Measurements from ENCODE around the gene SYNDIG1.
A peak's percentile ranks its signal among the peaks of the same experiment; 100 is the strongest.

The SYNDIG1 gene

GRCh38 chr20:24585796-24586522 is 116.5 kb downstream of the SYNDIG1 start:
- no peak for DNase-seq (ENCODE audit: low spot score)

- DNase-seq (ENCODE audit: low spot score): no peak
These were observed 117.1 kb downstream of the SYNDIG1 start for GRCh38 chr20:24586523-24586840.

- DNase-seq (ENCODE audit: low spot score): peak; percentile 21
These were observed 118.1 kb downstream of the SYNDIG1 start for GRCh38 chr20:24587384-24588046.

- no peak for DNase-seq (ENCODE audit: low spot score)
These were observed 118.7 kb downstream of the SYNDIG1 start for GRCh38 chr20:24588047-24588635.

GRCh38 chr20:24588725-24589340 is 119.4 kb downstream of the SYNDIG1 start:
- DNase-seq (ENCODE audit: low spot score): no peak

GRCh38 chr20:24589381-24589780 is 120.0 kb downstream of the SYNDIG1 start:
- DNase-seq (ENCODE audit: low spot score): no peak

- no peak for DNase-seq (ENCODE audit: low spot score)
These were observed 120.4 kb downstream of the SYNDIG1 start for GRCh38 chr20:24589815-24590177.

GRCh38 chr20:24590178-24590982 is 121.0 kb downstream of the SYNDIG1 start:
- DNase-seq (ENCODE audit: low spot score): no peak

- no peak for DNase-seq (ENCODE audit: low spot score)
These were observed 127.6 kb downstream of the SYNDIG1 start for GRCh38 chr20:24597051-24597450.

GRCh38 chr20:24598346-24598745 is 128.9 kb downstream of the SYNDIG1 start:
- DNase-seq (ENCODE audit: low spot score): no peak

- no peak for DNase-seq (ENCODE audit: low spot score)
These were observed 129.6 kb downstream of the SYNDIG1 start for GRCh38 chr20:24598996-24599395.

- DNase-seq (ENCODE audit: low spot score): no peak
These were observed 130.6 kb downstream of the SYNDIG1 start for GRCh38 chr20:24600012-24600411.

- no peak for DNase-seq (ENCODE audit: low spot score)
These were observed 134.0 kb downstream of the SYNDIG1 start for GRCh38 chr20:24603454-24603853.

- no peak for DNase-seq (ENCODE audit: low spot score)
These were observed 135.7 kb downstream of the SYNDIG1 start for GRCh38 chr20:24604966-24605665.

- DNase-seq (ENCODE audit: low spot score): no peak
These were observed 136.6 kb downstream of the SYNDIG1 start for GRCh38 chr20:24605937-24606455.

- no peak for DNase-seq (ENCODE audit: low spot score)
These were observed 138.0 kb downstream of the SYNDIG1 start for GRCh38 chr20:24607402-24607801.

- peak; percentile 63 for DNase-seq (ENCODE audit: low spot score)
These were observed 139.7 kb downstream of the SYNDIG1 start for GRCh38 chr20:24608926-24609667.

- no peak for DNase-seq (ENCODE audit: low spot score)
These were observed 140.3 kb downstream of the SYNDIG1 start for GRCh38 chr20:24609757-24610156.

GRCh38 chr20:24610341-24611115 is 141.1 kb downstream of the SYNDIG1 start:
- DNase-seq (ENCODE audit: low spot score): no peak
